GM18867 (cell line): ENCODE measurements around the gene TSPAN18.

ENCODE experiments used
- ATAC-seq: cut with Tn5 transposase; IDR thresholded peaks from one replicate; pipeline ENCODE4 v1.9.1; 2021; ENCODE audit warnings: mild to moderate bottlenecking, moderate library complexity; ENCODE audit not compliant: unreplicated experiment

Gene TSPAN18

DNA sequence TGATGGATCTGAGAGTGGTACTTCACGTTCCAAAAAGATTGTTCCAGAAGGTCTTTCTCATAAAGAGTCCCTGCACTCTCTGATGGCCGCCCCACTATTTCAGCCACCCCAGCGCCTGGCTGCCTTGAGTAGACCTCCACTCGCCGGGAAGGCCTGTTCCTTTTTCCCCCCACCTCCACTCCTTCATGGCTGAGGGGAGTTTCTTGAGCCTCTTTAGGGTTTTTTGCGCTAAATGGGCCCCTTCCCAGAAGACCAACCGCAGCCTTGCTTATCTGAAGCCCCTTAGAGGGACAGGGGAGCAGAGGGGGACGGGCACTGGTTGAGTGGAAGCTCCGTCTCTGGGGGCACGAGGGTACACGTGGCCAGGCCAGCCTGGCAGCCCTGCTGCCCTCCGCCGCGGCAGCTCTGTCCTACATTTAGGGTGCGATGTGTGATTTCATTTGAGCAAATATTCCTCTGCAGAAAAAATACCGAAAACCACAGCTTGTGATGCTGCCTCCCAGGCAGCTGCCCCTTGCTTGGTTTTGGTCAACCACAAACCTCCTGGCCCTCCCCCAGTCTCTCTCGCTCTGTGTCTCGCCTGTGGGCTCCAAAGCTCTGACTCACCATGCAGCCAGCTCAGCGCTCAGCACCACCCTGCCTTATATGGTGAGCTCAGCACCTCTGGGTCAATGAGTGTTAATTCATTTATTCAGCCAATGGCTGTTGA, 135.2 kb downstream of the TSPAN18 start:
- peak; percentile 100 for ATAC-seq

DNA sequence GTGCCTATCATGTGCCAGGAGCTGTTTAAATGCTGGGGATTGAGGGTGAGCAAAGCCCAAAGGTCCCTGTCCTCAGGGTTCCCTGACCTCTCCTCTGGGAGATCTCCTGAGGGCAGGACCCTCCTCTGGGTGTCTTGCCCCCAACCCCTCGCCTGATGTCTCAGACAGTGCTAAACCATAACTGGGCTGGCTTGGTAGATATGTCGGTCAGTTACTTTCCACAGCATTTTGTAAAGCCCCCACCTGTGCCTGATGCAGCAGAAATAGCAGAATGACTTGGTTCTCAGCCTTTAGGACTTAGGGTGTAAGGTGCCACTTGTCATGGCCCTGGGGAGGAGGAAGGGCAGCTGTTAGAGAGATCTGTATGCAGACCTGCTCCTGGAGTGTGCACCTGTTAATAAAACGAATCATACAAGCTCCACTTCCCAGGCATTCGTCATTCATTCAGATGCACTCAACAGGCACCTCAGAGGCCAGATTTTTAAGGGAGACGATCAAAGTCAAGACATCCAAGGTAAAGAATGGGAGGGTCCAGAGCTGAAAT, 135.9 kb downstream of the TSPAN18 start:
- no peak for ATAC-seq

DNA sequence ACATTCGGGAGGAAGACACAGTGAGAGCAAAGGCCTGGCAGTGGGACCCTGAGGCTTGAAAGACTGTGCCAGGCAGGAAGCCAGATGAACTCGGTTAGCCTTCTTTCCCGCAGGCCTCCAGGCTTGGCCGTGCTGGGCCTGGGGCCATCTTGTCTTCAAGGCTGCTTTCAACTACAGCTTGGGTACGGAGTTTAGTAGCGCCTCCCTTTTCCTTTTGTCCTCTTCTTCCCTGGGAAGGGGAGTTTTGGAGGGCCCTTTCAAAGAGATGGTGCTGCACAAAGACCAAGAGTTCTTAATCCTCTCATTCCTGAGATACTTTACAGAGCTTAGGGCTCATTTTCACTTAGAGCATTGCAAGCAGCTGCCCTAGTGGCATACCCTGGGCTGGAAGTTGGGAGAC, 136.5 kb downstream of the TSPAN18 start:
- no peak for ATAC-seq

GRCh38 chr11:44865866-44866272, 139.1 kb downstream of the TSPAN18 start:
- ATAC-seq: no peak

- no peak for ATAC-seq
These were observed 139.5 kb downstream of the TSPAN18 start for GRCh38 chr11:44866286-44866685.

- ATAC-seq: no peak
These were observed 141.3 kb downstream of the TSPAN18 start for GRCh38 chr11:44868021-44868420.

DNA sequence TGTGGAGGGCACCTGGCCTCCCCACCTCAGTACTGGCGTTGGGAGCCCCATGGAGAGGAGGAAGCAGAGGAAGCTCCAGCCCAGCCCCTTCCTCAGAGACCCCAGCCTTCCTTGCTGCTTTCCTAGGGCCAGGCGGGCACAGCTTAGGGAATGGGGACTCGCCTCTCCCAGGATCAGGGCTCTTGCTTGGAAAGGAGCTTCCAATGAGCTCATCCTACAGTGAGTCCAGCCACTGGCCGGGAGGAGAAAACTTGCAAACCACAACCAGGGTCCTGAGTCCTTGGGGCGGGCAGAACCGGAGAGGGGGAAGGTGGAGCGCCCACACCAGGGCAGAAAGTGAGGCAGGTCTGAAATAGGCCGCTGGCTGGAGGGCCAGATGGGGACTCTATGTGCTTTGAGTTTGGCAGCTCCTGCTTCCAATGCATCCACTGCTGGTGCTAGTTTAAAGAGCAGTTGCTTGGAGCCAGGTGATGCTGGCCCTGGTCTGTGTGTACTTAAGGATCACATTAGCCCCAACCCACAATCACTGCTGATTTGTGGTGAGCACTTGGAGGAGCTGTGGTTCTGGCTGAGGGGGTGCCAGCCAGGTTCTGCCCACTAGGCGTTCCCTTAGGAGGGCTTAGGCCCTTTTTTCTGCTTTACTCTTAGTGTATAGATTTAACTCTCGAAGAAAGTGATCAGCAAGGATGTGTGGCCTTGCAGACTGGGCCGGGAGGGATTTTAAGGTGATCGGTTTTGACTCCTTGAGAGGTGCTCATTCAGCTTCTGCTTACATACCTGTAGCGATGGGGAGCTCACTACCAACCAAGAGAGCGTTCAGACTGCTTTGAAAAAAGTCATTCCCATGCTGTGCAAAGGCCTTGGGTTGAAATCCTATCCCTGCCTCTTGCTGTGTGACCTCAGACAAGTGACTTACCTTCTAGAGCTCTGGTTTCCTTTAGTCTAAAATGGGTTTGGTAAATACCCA, 142.0 kb downstream of the TSPAN18 start:
- ATAC-seq: no peak

DNA sequence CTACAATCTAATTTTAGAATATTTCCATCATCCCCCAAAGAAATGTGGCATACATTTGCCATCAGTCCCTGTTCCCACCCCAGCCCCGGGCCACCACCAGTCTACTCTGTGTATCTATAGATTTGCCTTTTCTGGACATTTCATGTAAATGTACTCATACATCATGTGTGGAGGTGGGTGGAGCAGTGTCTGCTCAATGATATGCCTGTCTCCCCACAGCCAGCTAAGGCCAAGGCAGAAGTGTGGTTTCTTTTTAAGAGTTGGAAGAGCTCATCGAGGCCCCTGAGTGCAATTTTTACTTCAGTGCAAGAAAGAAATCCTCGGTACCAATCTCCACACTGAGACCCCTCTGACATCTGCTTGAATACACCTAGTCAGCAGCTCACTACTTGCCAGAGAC, 143.4 kb downstream of the TSPAN18 start:
- ATAC-seq: no peak

GRCh38 chr11:44870615-44871176, 143.9 kb downstream of the TSPAN18 start:
- no peak for ATAC-seq

- peak; percentile 96 for ATAC-seq
These were observed 144.9 kb downstream of the TSPAN18 start for GRCh38 chr11:44871682-44872081.

- ATAC-seq: no peak
These were observed 145.8 kb downstream of the TSPAN18 start for GRCh38 chr11:44872556-44872955.

GRCh38 chr11:44873537-44873936, 146.8 kb downstream of the TSPAN18 start:
- no peak for ATAC-seq

DNA sequence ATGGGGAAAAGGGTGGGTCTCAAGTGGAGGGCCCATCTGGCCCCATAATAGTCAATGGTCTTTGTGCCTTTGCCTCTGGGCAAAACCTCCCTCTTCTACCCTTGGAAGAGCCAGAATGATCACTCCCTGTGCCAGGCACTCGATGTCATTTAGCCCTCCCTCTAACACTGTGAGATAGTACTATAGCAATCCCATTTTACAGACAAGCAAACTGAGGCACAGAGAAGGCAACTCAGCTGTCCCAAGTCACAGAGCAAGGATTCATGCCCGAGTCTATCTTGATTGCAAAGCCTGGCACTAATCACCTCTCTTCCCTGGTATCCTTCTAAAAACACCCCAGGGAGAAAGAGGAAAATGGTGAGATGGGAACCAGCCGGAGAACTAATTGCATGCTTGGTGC, 147.5 kb downstream of the TSPAN18 start:
- ATAC-seq: no peak

DNA sequence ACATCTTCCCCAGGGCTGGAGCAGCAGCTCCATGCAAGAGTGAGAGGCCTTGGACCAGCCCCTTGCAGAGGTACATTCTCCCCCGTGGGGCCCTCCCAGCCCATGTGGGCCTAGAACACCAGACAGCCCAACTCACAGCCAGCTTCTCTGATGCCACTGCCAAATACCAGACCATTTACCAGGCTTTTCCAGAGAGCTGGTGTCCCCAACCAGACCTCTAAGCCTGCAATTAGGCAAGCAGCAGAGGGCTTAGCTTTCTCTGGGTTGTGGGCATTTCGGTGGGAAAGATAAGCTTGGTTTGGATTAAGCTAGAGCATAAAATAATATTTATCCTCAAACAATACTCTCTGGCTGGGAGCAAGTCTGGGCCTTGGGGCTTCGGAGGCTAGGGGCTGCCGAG, 148.3 kb downstream of the TSPAN18 start:
- no peak for ATAC-seq

DNA sequence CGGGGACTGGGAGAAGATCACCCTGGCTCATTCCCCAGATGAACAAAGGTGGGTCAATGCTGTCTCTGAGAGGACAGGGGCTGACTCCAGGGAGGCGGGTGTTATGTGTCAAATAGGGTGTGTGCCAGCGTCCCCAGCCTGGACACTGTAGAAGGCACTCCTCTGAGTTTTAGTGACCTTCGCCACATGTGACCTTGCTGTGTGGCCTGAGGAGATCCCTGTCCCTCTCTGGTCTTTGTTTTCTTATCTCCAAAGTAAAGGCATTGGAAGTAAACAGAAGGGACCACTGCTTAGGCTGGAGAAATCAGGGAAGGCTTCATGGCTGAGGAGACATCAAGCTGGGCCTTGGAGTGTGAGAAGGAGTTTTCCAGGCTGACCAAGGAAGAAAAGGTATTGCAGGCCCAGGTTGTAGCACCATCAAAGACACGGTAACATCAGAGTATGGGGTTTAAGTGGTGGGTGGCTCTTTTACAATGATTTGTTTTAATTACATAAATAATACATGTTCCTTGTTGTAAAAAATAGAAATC, 149.5 kb downstream of the TSPAN18 start:
- ATAC-seq: no peak

DNA sequence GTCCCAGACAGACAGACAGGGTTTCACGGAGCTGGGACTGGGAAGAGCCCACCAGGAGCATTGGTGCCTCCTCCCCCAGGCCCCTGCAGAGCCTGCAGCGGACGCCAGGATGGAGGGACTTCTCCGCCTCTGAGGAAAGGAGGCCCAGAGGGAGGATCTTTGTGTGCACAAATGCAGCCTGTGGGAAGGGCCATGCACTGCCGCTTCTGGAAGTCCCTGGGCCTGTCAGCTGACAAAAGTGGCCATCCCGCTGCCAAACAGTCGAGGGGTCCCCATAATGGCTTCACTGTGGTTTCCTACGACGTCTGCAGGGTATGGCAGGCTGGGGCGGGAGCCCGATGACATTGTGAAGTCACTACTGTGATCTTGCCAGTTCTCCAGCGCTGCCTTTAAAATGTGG, 150.1 kb downstream of the TSPAN18 start:
- no peak for ATAC-seq

DNA sequence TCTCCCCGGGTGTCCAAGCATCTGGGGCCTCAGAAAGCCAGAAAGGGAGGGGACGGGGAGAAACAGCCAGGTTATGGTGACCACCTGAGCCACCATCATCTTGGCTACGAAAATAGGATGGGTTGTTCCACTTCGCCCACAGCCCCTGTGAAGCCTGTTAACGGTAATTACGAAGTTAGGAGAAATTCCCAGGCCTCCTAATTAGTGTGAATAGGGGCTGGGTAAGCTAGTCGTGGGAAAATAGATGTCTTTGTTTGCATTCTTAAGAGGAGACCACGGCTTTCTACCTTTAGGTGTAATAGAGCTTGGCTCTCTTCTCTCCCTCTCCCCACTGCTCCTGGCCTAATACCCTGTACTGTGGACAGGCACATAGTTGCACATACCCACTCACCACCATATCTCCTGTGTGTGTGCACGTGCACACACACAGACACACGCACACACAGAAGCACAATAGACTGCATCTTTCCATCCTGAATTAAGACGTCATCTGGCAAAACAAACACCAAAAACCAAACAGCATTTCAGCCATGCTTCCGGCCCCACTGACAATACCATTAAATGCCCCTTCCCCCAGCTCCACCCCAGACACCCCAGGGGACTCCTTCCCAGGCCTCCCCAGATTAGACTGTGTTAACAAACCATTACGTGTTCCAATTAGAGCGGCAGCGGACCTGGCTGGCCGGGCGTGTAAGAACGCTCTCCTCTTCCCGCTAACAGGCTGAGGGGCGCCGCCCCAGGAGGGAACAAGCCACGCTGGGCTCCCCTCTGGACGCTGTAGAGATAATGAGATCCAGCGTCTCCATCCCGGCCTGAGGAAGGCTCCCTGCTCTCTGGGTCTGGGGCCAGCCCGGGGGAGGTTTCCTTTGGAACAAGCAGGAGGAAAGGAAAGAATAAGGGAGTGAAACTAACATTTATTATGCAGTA, 151.1 kb downstream of the TSPAN18 start:
- no peak for ATAC-seq

DNA sequence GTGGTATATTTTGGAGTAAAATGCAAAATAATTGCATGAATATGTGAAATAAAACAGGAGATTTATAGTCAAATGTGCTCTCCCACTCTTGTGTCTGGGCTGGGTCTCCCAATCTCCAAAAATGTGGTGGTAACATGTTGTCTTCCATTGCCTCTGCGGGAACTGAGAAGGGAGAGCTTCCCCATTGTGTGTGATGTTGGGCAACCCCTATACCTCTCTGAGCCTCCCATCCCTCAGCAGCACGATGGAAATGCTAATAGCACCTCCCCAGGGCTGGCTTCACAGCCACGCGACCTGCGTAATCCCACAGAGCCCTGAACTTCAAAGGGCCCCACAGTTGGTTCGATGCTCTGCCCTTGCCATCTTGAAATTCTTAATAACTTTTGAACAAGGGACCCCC, 151.9 kb downstream of the TSPAN18 start:
- no peak for ATAC-seq

DNA sequence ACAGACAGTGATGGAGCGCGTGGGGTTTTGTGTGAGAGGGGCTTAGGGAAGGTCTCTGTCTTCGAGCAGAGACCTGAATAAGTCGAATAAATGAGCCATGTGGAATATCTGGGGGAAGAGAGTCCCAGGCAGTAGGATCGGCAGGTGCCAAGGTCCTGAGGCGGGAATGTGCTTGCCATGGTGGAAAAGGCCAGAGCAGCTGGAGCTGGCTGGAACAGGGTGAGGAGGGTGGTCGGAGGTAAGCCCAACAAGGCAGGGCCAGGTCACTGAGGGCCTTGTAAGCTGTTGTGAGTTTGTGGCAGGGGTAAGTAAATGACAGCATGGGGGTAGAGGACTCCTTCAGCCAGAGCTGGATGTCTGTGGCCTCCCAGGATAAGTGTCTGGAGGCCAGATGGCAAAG, 152.7 kb downstream of the TSPAN18 start:
- ATAC-seq: no peak

DNA sequence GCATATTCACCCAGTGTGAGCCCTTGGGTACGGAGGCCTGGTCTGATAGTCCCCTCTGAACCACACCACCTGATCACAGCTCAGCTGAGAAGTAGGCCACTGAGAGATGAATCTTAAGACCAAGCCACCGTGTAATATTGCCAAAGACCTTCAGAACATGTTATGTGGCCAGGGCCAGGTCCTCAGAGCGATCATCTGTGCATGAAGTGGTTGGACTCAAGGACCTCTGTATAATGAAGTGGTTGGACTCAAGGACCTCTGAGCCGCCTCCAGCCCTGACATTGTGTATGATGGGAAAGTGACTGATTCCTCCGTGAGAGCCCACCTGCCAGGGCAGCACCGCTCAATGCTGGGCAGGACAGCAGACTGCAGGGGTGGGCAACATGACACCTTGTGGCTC, 153.7 kb downstream of the TSPAN18 start:
- no peak for ATAC-seq
